ENCODE results near the gene MILR1. TPM values are rescaled to one million over a fixed set of nuclear protein-coding genes. Genes with fewer than 3 reads are reported as not detected.

The MILR1 gene
- total RNA-seq, 1 donor from 2014 or later, result 10.4 TPM

DNA sequence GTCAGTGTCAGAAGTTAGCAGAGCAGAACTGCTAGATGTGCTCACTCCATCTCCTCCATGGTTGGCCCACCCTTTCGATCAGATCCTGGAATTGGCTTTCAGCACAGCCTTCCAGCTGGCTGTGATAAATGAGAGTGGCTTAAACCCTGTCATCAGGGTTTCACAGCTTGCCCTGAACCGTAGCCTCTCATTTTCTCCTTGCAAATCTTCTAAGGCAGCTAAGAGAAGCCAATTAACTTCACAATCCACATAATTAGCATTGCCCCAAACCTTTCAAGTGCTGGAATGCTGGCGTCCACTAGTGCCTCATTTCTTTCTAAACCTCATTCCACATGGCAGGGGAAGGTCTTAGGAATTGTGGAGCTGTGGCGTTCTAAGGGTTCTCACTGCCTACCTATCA lies 21.7 kb downstream of the MILR1 start:
- H3K36me3 ChIP-seq (ENCODE audit: control insufficient read depth in 3 of 3, insufficient read depth in 3 of 3, low read length in 3 of 3), result no peaks in the 10 kb centered on the region
- H3K4me3 ChIP-seq (ENCODE audit: low read length in 3 of 3), result no peak overlapping the region
- H3K4me1 ChIP-seq (ENCODE audit: control insufficient read depth in 3 of 3, insufficient read depth in 3 of 3, low read length in 3 of 3), result no peaks in the 10 kb centered on the region

DNA sequence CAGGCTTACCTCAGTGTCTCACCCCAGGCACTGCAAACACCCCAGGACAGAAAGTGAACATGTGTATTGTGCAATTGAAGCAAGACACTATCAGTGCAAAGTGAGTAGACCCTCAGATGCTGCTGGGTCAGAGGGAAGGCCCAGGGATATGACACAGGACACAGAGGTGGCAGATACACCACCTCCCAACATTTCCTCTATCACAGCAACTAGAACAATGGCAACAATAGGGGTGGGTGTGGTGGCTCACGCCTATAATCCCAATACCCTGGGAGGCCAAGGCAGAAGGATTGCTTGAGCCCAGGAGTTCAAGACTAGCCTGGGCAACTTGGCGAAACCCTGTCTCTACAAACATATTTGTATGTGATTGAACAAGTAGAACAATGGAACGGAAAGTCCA lies 22.5 kb downstream of the MILR1 start:
- H3K4me3 ChIP-seq (ENCODE audit: low read length in 3 of 3), result no peak overlapping the region
- no peaks in the 10 kb centered on the region for H3K27me3 ChIP-seq (ENCODE audit: control insufficient read depth in 3 of 3, insufficient read depth in 3 of 3, low read length in 3 of 3)
- no peak overlapping the region for H3K9ac ChIP-seq (ENCODE audit: low read depth in 1 of 3, low read length in 3 of 3)
- no peak overlapping the region for H3K27ac ChIP-seq (ENCODE audit: low read depth, low read length)
- no peaks in the 10 kb centered on the region for H3K36me3 ChIP-seq (ENCODE audit: control insufficient read depth in 3 of 3, insufficient read depth in 3 of 3, low read length in 3 of 3)
- H3K4me1 ChIP-seq (ENCODE audit: control insufficient read depth in 3 of 3, insufficient read depth in 3 of 3, low read length in 3 of 3), result no peaks in the 10 kb centered on the region
- no peaks in the 10 kb centered on the region for H3K9me3 ChIP-seq (ENCODE audit: control insufficient read depth in 3 of 3, low read length in 3 of 3)

More for the DNA sequence above, 21.7 kb downstream of the MILR1 start:
- Histone ChIP-seq H3K27me3 (ENCODE audit: control insufficient read depth in 3 of 3, insufficient read depth in 3 of 3, low read length in 3 of 3) (no peaks in the 10 kb centered on the region), H3K9ac (ENCODE audit: low read depth in 1 of 3, low read length in 3 of 3) (no peak overlapping the region), H3K27ac (ENCODE audit: low read depth, low read length) (no peak overlapping the region), H3K9me3 (ENCODE audit: control insufficient read depth in 3 of 3, low read length in 3 of 3) (no peaks in the 10 kb centered on the region)

GRCh38 chr17:64472564-64472963 lies 23.6 kb downstream of the MILR1 start:
- Histone ChIP-seq H3K9me3 (ENCODE audit: control insufficient read depth in 3 of 3, low read length in 3 of 3) (no peaks in the 10 kb centered on the region), H3K4me3 (ENCODE audit: low read length in 3 of 3) (no peak overlapping the region), H3K27ac (ENCODE audit: low read depth, low read length) (no peak overlapping the region), H3K27me3 (ENCODE audit: control insufficient read depth in 3 of 3, insufficient read depth in 3 of 3, low read length in 3 of 3) (no peaks in the 10 kb centered on the region), H3K4me1 (ENCODE audit: control insufficient read depth in 3 of 3, insufficient read depth in 3 of 3, low read length in 3 of 3) (no peaks in the 10 kb centered on the region), H3K9ac (ENCODE audit: low read depth in 1 of 3, low read length in 3 of 3) (no peak overlapping the region), H3K36me3 (ENCODE audit: control insufficient read depth in 3 of 3, insufficient read depth in 3 of 3, low read length in 3 of 3) (peaks cover 0 to 4% (median 0%) of the 10 kb centered on the region in 3 donors)

GRCh38 chr17:64477849-64478248 lies 28.9 kb downstream of the MILR1 start:
- H3K27me3 ChIP-seq (ENCODE audit: control insufficient read depth in 3 of 3, insufficient read depth in 3 of 3, low read length in 3 of 3), result no peaks in the 10 kb centered on the region
- no peaks in the 10 kb centered on the region for H3K4me1 ChIP-seq (ENCODE audit: control insufficient read depth in 3 of 3, insufficient read depth in 3 of 3, low read length in 3 of 3)
- no peak overlapping the region for H3K27ac ChIP-seq (ENCODE audit: low read depth, low read length)
- no peak overlapping the region for H3K9ac ChIP-seq (ENCODE audit: low read depth in 1 of 3, low read length in 3 of 3)
- no peak overlapping the region for H3K4me3 ChIP-seq (ENCODE audit: low read length in 3 of 3)
- no peaks in the 10 kb centered on the region for H3K9me3 ChIP-seq (ENCODE audit: control insufficient read depth in 3 of 3, low read length in 3 of 3)
- H3K36me3 ChIP-seq (ENCODE audit: control insufficient read depth in 3 of 3, insufficient read depth in 3 of 3, low read length in 3 of 3), result peaks cover 4 to 24% (median 16%) of the 10 kb centered on the region in 3 donors

DNA sequence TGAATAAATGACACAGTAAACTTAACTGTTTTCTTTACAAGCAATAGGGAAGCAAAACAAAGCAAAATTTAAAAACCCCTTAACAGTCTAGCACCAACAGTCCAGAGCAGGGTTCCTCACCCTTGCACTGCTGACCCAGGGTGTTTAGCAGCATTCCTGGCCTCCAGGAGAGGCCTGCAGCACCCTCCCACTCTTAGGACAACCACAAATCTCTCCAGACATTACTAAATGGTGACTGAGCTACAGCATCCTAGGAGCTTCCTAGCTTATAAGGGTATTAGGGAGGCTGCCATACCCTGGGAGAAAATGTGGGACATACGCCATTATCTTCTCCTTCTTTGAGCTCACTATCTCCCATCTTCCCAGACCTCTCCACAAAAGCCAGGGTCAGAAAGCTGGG lies 32.0 kb downstream of the MILR1 start:
- no peaks in the 10 kb centered on the region for H3K9me3 ChIP-seq (ENCODE audit: control insufficient read depth in 3 of 3, low read length in 3 of 3)
- no peaks in the 10 kb centered on the region for H3K27me3 ChIP-seq (ENCODE audit: control insufficient read depth in 3 of 3, insufficient read depth in 3 of 3, low read length in 3 of 3)
- H3K4me3 ChIP-seq (ENCODE audit: low read length in 3 of 3), result no peak overlapping the region
- no peak overlapping the region for H3K27ac ChIP-seq (ENCODE audit: low read depth, low read length)
- peaks cover 11 to 39% (median 36%) of the 10 kb centered on the region in 3 donors for H3K36me3 ChIP-seq (ENCODE audit: control insufficient read depth in 3 of 3, insufficient read depth in 3 of 3, low read length in 3 of 3)
- no peak overlapping the region for H3K9ac ChIP-seq (ENCODE audit: low read depth in 1 of 3, low read length in 3 of 3)
- no peaks in the 10 kb centered on the region for H3K4me1 ChIP-seq (ENCODE audit: control insufficient read depth in 3 of 3, insufficient read depth in 3 of 3, low read length in 3 of 3)

DNA sequence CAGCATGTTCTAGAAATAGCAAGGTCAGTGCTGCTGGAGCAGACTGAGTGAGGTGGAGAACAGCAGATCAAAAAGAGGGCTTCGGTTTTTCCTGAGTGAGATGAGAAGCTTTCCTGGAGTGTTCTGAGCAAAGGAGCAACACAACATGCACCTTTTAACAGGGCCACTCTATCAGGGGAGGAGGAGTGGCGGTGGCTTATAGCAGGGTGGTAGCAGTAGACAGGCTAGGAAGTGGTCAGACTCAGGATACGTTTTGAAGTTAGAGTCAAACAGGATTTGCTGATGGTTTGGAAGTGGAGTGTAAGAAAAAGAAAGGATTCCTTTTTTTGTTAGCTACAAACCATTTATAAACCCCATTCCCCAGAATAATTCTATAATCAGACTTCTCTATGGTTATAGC lies 35.5 kb downstream of the MILR1 start:
- no peak overlapping the region for H3K27ac ChIP-seq (ENCODE audit: low read depth, low read length)
- H3K27me3 ChIP-seq (ENCODE audit: control insufficient read depth in 3 of 3, insufficient read depth in 3 of 3, low read length in 3 of 3), result no peaks in the 10 kb centered on the region
- H3K4me3 ChIP-seq (ENCODE audit: low read length in 3 of 3), result no peak overlapping the region
- peaks cover 14 to 38% (median 36%) of the 10 kb centered on the region in 3 donors for H3K36me3 ChIP-seq (ENCODE audit: control insufficient read depth in 3 of 3, insufficient read depth in 3 of 3, low read length in 3 of 3)
- H3K4me1 ChIP-seq (ENCODE audit: control insufficient read depth in 3 of 3, insufficient read depth in 3 of 3, low read length in 3 of 3), result no peaks in the 10 kb centered on the region
- H3K9me3 ChIP-seq (ENCODE audit: control insufficient read depth in 3 of 3, low read length in 3 of 3), result no peaks in the 10 kb centered on the region
- no peak overlapping the region for H3K9ac ChIP-seq (ENCODE audit: low read depth in 1 of 3, low read length in 3 of 3)

- H3K9ac ChIP-seq (ENCODE audit: low read depth in 1 of 3, low read length in 3 of 3), result no peak overlapping the region
- peaks cover 15 to 42% (median 35%) of the 10 kb centered on the region in 3 donors for H3K36me3 ChIP-seq (ENCODE audit: control insufficient read depth in 3 of 3, insufficient read depth in 3 of 3, low read length in 3 of 3)
- H3K9me3 ChIP-seq (ENCODE audit: control insufficient read depth in 3 of 3, low read length in 3 of 3), result no peaks in the 10 kb centered on the region
- no peak overlapping the region for H3K27ac ChIP-seq (ENCODE audit: low read depth, low read length)
- H3K4me1 ChIP-seq (ENCODE audit: control insufficient read depth in 3 of 3, insufficient read depth in 3 of 3, low read length in 3 of 3), result no peaks in the 10 kb centered on the region
- H3K4me3 ChIP-seq (ENCODE audit: low read length in 3 of 3), result no peak overlapping the region
- no peaks in the 10 kb centered on the region for H3K27me3 ChIP-seq (ENCODE audit: control insufficient read depth in 3 of 3, insufficient read depth in 3 of 3, low read length in 3 of 3)
Measured at GRCh38 chr17:64488301-64488700, 39.4 kb downstream of the MILR1 start.

DNA sequence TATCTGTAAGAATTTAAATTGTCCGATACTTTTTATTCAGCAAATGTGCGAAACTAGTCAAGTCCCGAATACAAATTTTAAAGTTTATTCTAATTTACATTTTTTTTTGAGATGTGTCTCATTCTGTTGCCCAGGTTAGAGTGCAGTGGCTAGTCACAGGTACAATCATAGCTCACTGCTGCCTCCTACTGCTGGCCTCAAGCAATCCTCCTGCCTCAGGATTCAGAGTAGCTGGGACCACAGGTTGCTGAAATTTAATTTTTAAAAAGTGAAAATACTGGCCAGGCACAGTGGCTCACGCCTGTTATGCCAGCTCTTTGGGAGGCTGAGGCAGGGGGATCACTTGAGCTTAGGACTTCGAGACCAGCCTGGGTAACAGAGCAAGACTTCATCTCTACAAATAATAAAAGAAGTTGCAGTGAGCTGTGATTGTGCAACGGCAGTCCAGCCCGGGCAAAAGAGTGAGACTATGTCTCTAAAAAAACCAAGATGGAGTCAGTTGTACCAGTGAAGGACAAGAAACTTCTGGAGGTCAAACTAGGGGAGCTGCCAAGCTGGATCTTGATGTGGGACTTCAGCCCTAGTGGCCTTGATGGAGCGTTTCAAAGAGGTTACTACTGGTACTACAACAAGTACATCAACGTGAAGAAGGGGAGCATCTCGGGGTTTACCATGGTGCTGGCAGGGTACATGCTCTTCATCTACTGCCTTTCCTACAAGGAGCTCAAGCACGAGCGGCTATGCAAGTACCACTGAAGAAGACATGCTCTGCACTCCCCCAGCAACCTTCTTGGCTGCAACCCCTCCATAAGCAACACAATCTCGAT lies 42.3 kb downstream of the MILR1 start:
- no peaks in the 10 kb centered on the region for H3K27me3 ChIP-seq (ENCODE audit: control insufficient read depth in 3 of 3, insufficient read depth in 3 of 3, low read length in 3 of 3)
- H3K9me3 ChIP-seq (ENCODE audit: control insufficient read depth in 3 of 3, low read length in 3 of 3), result no peaks in the 10 kb centered on the region
- no peak overlapping the region for H3K27ac ChIP-seq (ENCODE audit: low read depth, low read length)
- H3K9ac ChIP-seq (ENCODE audit: low read depth in 1 of 3, low read length in 3 of 3), result no peak overlapping the region
- H3K4me3 ChIP-seq (ENCODE audit: low read length in 3 of 3), result no peak overlapping the region
- H3K36me3 ChIP-seq (ENCODE audit: control insufficient read depth in 3 of 3, insufficient read depth in 3 of 3, low read length in 3 of 3), result peaks cover 8 to 30% (median 18%) of the 10 kb centered on the region in 3 donors
- peaks cover 7 to 16% (median 15%) of the 10 kb centered on the region in 3 donors for H3K4me1 ChIP-seq (ENCODE audit: control insufficient read depth in 3 of 3, insufficient read depth in 3 of 3, low read length in 3 of 3)

DNA sequence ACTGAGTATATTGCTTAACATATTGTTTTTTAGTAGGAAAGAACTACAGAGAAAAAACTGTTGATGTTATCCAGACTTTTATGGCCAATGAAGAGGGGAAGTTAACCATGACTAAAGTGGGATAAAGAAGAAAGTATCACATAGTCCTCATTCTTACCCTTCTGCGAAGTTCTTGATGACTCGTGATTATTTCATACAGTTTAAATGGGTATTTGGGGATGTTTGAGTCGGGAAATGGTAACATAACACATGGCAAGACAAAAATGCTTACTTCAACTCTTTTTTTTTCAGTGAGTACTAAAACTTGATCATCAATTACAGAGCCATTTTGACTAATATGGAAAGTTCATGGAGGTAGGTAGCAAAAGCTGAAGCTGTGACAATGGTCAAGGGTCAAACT lies 43.1 kb downstream of the MILR1 start:
- H3K4me1 ChIP-seq (ENCODE audit: control insufficient read depth in 3 of 3, insufficient read depth in 3 of 3, low read length in 3 of 3), result peaks cover 9 to 22% (median 18%) of the 10 kb centered on the region in 3 donors
- H3K36me3 ChIP-seq (ENCODE audit: control insufficient read depth in 3 of 3, insufficient read depth in 3 of 3, low read length in 3 of 3), result peaks cover 8 to 30% (median 18%) of the 10 kb centered on the region in 3 donors
- no peak overlapping the region for H3K27ac ChIP-seq (ENCODE audit: low read depth, low read length)

GRCh38 chr17:64492481-64493109 lies 43.7 kb downstream of the MILR1 start:
- H3K9me3 ChIP-seq (ENCODE audit: control insufficient read depth in 3 of 3, low read length in 3 of 3), result no peaks in the 10 kb centered on the region
- peaks cover 8 to 30% (median 18%) of the 10 kb centered on the region in 3 donors for H3K36me3 ChIP-seq (ENCODE audit: control insufficient read depth in 3 of 3, insufficient read depth in 3 of 3, low read length in 3 of 3)
- H3K27me3 ChIP-seq (ENCODE audit: control insufficient read depth in 3 of 3, insufficient read depth in 3 of 3, low read length in 3 of 3), result no peaks in the 10 kb centered on the region
- H3K27ac ChIP-seq (ENCODE audit: low read depth, low read length), result no peak overlapping the region
- H3K4me1 ChIP-seq (ENCODE audit: control insufficient read depth in 3 of 3, insufficient read depth in 3 of 3, low read length in 3 of 3), result peaks cover 13 to 27% (median 24%) of the 10 kb centered on the region in 3 donors
- no peak overlapping the region for H3K4me3 ChIP-seq (ENCODE audit: low read length in 3 of 3)
- no peak overlapping the region for H3K9ac ChIP-seq (ENCODE audit: low read depth in 1 of 3, low read length in 3 of 3)

More for the DNA sequence above, 43.1 kb downstream of the MILR1 start:
- Histone ChIP-seq H3K9me3 (ENCODE audit: control insufficient read depth in 3 of 3, low read length in 3 of 3) (no peaks in the 10 kb centered on the region), H3K27me3 (ENCODE audit: control insufficient read depth in 3 of 3, insufficient read depth in 3 of 3, low read length in 3 of 3) (no peaks in the 10 kb centered on the region), H3K9ac (ENCODE audit: low read depth in 1 of 3, low read length in 3 of 3) (no peak overlapping the region), H3K4me3 (ENCODE audit: low read length in 3 of 3) (no peak overlapping the region)
